Measurements from ENCODE around the gene HJURP.

DNA sequence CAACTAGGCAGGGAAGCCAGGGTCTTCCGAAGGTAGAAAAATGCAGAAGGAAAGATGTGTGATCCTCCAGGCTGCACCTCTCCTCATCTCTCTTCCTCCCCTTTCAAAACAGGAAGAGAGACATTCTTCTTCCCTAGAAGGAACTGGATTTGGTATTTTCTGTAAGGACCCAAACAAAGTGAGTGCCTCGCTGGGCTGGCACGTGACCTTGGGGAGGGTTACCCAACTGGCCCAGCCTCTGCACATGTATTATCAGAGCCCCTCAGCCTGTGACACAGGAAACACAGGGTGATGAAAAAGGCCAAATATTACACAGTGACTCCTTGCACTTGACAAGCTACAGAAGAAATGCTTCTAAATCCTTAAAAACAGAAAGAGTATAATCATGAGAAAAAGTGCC lies 2.3 kb downstream of the HJURP start:
- TF ChIP-seq EZH2 (IDR thresholded peaks at IDR 0.05; ENCODE audit: low read length, unreplicated experiment) = no peak
- TF ChIP-seq, protein P1, sequence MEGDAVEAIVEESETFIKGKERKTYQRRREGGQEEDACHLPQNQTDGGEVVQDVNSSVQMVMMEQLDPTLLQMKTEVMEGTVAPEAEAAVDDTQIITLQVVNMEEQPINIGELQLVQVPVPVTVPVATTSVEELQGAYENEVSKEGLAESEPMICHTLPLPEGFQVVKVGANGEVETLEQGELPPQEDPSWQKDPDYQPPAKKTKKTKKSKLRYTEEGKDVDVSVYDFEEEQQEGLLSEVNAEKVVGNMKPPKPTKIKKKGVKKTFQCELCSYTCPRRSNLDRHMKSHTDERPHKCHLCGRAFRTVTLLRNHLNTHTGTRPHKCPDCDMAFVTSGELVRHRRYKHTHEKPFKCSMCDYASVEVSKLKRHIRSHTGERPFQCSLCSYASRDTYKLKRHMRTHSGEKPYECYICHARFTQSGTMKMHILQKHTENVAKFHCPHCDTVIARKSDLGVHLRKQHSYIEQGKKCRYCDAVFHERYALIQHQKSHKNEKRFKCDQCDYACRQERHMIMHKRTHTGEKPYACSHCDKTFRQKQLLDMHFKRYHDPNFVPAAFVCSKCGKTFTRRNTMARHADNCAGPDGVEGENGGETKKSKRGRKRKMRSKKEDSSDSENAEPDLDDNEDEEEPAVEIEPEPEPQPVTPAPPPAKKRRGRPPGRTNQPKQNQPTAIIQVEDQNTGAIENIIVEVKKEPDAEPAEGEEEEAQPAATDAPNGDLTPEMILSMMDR (conservative IDR thresholded peaks at IDR 0.05; ENCODE audit: low read depth, low read length) = no peak
- TF ChIP-seq EZH2phosphoT487 (IDR thresholded peaks at IDR 0.05; ENCODE audit: borderline replicate concordance, low read length) = no peak
